HEK293 (cell line): ENCODE measurements around the gene STK24.
A peak's percentile ranks its signal among the peaks of the same experiment; 100 is the strongest.

Experiments used
- CTCF ChIA-PET: fragments of 350-600 bp; formaldehyde crosslinking; extraction: SDS; loops from one replicate; lab custom pipeline; 2021; ENCODE audit warnings: antibody characterized with exemption; lab: Yijun Ruan, JAX
- POLR2A ChIA-PET: fragments of 300-600 bp; formaldehyde crosslinking; extraction: SDS; loops from one replicate; lab custom pipeline; 2020; ENCODE audit warnings: antibody characterized with exemption, inconsistent platforms; lab: Yijun Ruan, JAX
- H3K27ac ChIP-seq: fragments of 200-500 bp; sonication (Bioruptor generic); 2 replicates; pipeline ENCODE4 v1.5.1; 2014; ENCODE audit warnings: low read depth, low read length, control low read depth, inconsistent platforms; ENCODE audit errors: extremely low read depth
- H3K36me3 ChIP-seq, 2 experiments: fragments of 200-500 bp in 1 of 2; sonication (Bioruptor generic) in 1 of 2; 1 replicate in 1 of 2; 2 replicates in 1 of 2; pipeline ENCODE4 v1.5.1; 2014 to 2017; ENCODE audit warnings: inconsistent platforms in 2 of 2, low read length in 2 of 2; ENCODE audit not compliant: control insufficient read depth in 2 of 2, insufficient read depth in 1 of 2
- H3K4me1 ChIP-seq: fragments of 200-500 bp; sonication (Bioruptor generic); 2 replicates; pipeline ENCODE4 v1.5.1; 2014; ENCODE audit warnings: mild to moderate bottlenecking, low read length, inconsistent platforms; ENCODE audit not compliant: control insufficient read depth, insufficient read depth
- H3K4me3 ChIP-seq: 2 replicates; pipeline ENCODE4 v1.5.1; 2011; ENCODE audit warnings: low read depth, mild to moderate bottlenecking, control low read depth, low read length, moderate library complexity
- H3K9me3 ChIP-seq: fragments of 200-500 bp; sonication (Bioruptor generic); 2 replicates; pipeline ENCODE4 v1.5.1; 2014; ENCODE audit warnings: low read depth, low read length, inconsistent platforms; ENCODE audit not compliant: control insufficient read depth, insufficient read depth
- BCL11B ChIP-seq: fragments of 450-650 bp; formaldehyde crosslinking; IDR thresholded peaks from 2 replicates; pipeline ENCODE4 v1.5.1; 2016; ENCODE audit warnings: low read depth, missing biosample characterization, missing genetic modification characterization
- EGR2 ChIP-seq: fragments of 450-650 bp; formaldehyde crosslinking; IDR thresholded peaks from 2 replicates; pipeline ENCODE4 v1.5.1; 2016; ENCODE audit warnings: low read depth, missing biosample characterization, missing genetic modification characterization
- MEIS1 ChIP-seq: sonication (generic); formaldehyde crosslinking; IDR thresholded peaks from 2 replicates; pipeline ENCODE4 v1.8.1; 2022; ENCODE audit warnings: missing genetic modification reagents, mild to moderate bottlenecking, borderline replicate concordance
- REPIN1 ChIP-seq: fragments of 450-650 bp; formaldehyde crosslinking; IDR thresholded peaks from 2 replicates; pipeline ENCODE4 v1.5.1; 2017; ENCODE audit warnings: missing biosample characterization, missing genetic modification characterization, low read depth
- SCRT1 ChIP-seq: fragments of 450-650 bp; formaldehyde crosslinking; IDR thresholded peaks from 2 replicates; pipeline ENCODE4 v1.5.1; 2016; ENCODE audit warnings: missing biosample characterization, missing genetic modification characterization, borderline replicate concordance
- SETDB1 ChIP-seq: IDR thresholded peaks from one replicate; pipeline ENCODE4 v1.6.1; 2017; ENCODE audit warnings: mild to moderate bottlenecking, low read length, moderate library complexity, mixed read lengths; ENCODE audit not compliant: insufficient read length
- TRIM28 ChIP-seq: IDR thresholded peaks from 2 replicates; pipeline ENCODE4 v1.6.1; 2011; ENCODE audit warnings: low read length, control low read depth, borderline replicate concordance
- WT1 ChIP-seq: fragments of 450-650 bp; formaldehyde crosslinking; IDR thresholded peaks from 2 replicates; pipeline ENCODE4 v1.5.1; 2016; ENCODE audit warnings: missing biosample characterization, missing genetic modification characterization
- ZNF138 ChIP-seq: fragments of 450-650 bp; formaldehyde crosslinking; IDR thresholded peaks from 2 replicates; pipeline ENCODE4 v1.5.1; 2016; ENCODE audit warnings: missing biosample characterization, missing genetic modification characterization, borderline replicate concordance
- ZNF140 ChIP-seq: fragments of 450-650 bp; formaldehyde crosslinking; IDR thresholded peaks from 2 replicates; pipeline ENCODE4 v1.5.1; 2016; ENCODE audit warnings: missing biosample characterization, missing genetic modification characterization
- ZNF175 ChIP-seq: fragments of 450-650 bp; formaldehyde crosslinking; IDR thresholded peaks from 2 replicates; pipeline ENCODE4 v1.5.1; 2016; ENCODE audit warnings: missing biosample characterization, missing genetic modification characterization
- ZNF2 ChIP-seq: fragments of 450-650 bp; formaldehyde crosslinking; IDR thresholded peaks from 2 replicates; pipeline ENCODE4 v1.5.1; 2016; ENCODE audit warnings: missing biosample characterization, missing genetic modification characterization
- ZNF211 ChIP-seq: fragments of 450-650 bp; formaldehyde crosslinking; IDR thresholded peaks from 2 replicates; pipeline ENCODE4 v1.5.1; 2016; ENCODE audit warnings: low read depth, missing biosample characterization, missing genetic modification characterization
- ZNF239 ChIP-seq: fragments of 450-650 bp; formaldehyde crosslinking; IDR thresholded peaks from 2 replicates; pipeline ENCODE4 v1.5.1; 2016; ENCODE audit warnings: missing biosample characterization, missing genetic modification characterization
- ZNF324 ChIP-seq: fragments of 450-650 bp; formaldehyde crosslinking; IDR thresholded peaks from 2 replicates; pipeline ENCODE4 v1.5.1; 2016; ENCODE audit warnings: missing biosample characterization, missing genetic modification characterization
- ZNF404 ChIP-seq: fragments of 450-650 bp; formaldehyde crosslinking; IDR thresholded peaks from 2 replicates; pipeline ENCODE4 v1.5.1; 2017; ENCODE audit warnings: missing biosample characterization, missing genetic modification characterization
- ZNF423 ChIP-seq: fragments of 450-650 bp; formaldehyde crosslinking; IDR thresholded peaks from 2 replicates; pipeline ENCODE4 v1.5.1; 2016; ENCODE audit warnings: missing biosample characterization, missing genetic modification characterization
- ZNF514 ChIP-seq: fragments of 450-650 bp; formaldehyde crosslinking; IDR thresholded peaks from 2 replicates; pipeline ENCODE4 v1.5.1; 2016; ENCODE audit warnings: missing biosample characterization, missing genetic modification characterization
- ZNF544 ChIP-seq: fragments of 450-650 bp; formaldehyde crosslinking; IDR thresholded peaks from 2 replicates; pipeline ENCODE4 v1.5.0; 2017; ENCODE audit warnings: missing biosample characterization, missing genetic modification characterization
- ZNF548 ChIP-seq: fragments of 450-650 bp; formaldehyde crosslinking; IDR thresholded peaks from 2 replicates; pipeline ENCODE4 v1.5.1; 2016; ENCODE audit warnings: missing biosample characterization, missing genetic modification characterization
- ZNF624 ChIP-seq: fragments of 450-650 bp; formaldehyde crosslinking; IDR thresholded peaks from 2 replicates; pipeline ENCODE4 v1.5.1; 2017; ENCODE audit warnings: missing biosample characterization, missing genetic modification characterization
- ZNF654 ChIP-seq: fragments of 450-650 bp; formaldehyde crosslinking; IDR thresholded peaks from 2 replicates; pipeline ENCODE4 v1.5.1; 2016; ENCODE audit warnings: low read depth, missing biosample characterization, missing genetic modification characterization
- ZNF660 ChIP-seq: fragments of 450-650 bp; IDR thresholded peaks from 2 replicates; pipeline ENCODE4 v1.5.1; 2018; ENCODE audit warnings: missing biosample characterization, mild to moderate bottlenecking, missing genetic modification characterization
- ZNF76 ChIP-seq: fragments of 450-650 bp; formaldehyde crosslinking; IDR thresholded peaks from 2 replicates; pipeline ENCODE4; 2016; ENCODE audit warnings: low read depth, missing biosample characterization, missing genetic modification characterization, borderline replicate concordance
- ZNF776 ChIP-seq: fragments of 450-650 bp; formaldehyde crosslinking; IDR thresholded peaks from 2 replicates; pipeline ENCODE4 v1.5.0; 2017; ENCODE audit warnings: missing biosample characterization, missing genetic modification characterization, borderline replicate concordance
- ZNF843 ChIP-seq: fragments of 450-650 bp; formaldehyde crosslinking; IDR thresholded peaks from 2 replicates; pipeline ENCODE4 v1.5.1; 2016; ENCODE audit warnings: missing biosample characterization, missing genetic modification characterization
- TF ChIP-seq, protein P1 (sequence below): fragments of 450-650 bp; formaldehyde crosslinking; IDR thresholded peaks from 2 replicates; pipeline ENCODE4 v1.5.1; 2016; ENCODE audit warnings: missing biosample characterization, missing genetic modification characterization
- TF ChIP-seq, protein P2 (sequence below): fragments of 450-650 bp; IDR thresholded peaks from 2 replicates; pipeline ENCODE4 v1.5.1; 2018; ENCODE audit warnings: missing biosample characterization, mild to moderate bottlenecking, missing genetic modification characterization
- TF ChIP-seq, protein P3 (sequence below): fragments of 450-650 bp; formaldehyde crosslinking; IDR thresholded peaks from 2 replicates; pipeline ENCODE4 v1.5.1; 2016; ENCODE audit warnings: missing biosample characterization, missing genetic modification characterization
- TF ChIP-seq, protein P4 (sequence below): fragments of 450-650 bp; formaldehyde crosslinking; IDR thresholded peaks from 2 replicates; pipeline ENCODE4 v1.5.1; 2017; ENCODE audit warnings: missing biosample characterization, mild to moderate bottlenecking, missing genetic modification characterization, moderate library complexity

The STK24 gene

DNA sequence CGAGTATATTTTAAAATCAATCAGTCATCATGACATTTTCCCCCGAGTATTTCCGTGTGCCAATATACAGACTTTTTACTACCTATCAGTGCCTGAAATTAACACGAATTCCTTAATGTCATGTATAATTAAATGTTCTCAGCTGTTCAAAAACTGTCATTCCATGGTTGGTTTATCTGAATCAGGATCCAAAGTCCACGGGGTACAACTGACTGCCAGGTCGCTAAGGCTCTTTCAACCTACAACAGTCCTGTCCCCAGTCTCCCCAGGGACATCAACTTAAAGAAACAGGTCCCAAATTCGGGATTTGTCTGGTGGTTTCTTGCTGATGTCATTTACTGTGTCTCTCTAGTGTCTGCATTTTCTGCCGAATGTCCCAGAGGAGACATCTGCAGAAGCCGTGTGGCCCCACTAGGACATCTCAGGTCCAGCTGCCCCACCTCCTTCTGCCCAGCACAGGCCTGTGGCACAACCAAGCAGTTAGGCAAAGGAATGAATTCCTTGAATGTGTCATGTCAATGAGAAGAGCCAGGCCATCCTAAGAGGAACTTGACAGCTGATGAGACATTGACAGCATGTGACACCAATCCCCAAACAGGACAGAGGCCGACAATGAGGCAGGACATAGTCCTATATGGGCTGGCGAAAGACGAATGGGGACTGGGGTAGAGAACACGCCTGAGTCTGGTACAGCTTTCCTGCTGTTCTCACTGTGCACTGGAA is 109.5 kb downstream of the STK24 start:
- CTCF ChIA-PET, result interaction anchor here (0.7 to 2.4 kb wide), 13 partner anchors 10 to 556 kb away, joined by 3 to 8 read pairs (median 4); no protein-coding TSS in a partner anchor
- Histone ChIP-seq H3K4me1 (no peaks in the 10 kb centered on the region), H3K4me3 (no peak overlapping the region), H3K9me3 (no peaks in the 10 kb centered on the region), H3K27ac (no peak overlapping the region), H3K36me3 (peaks cover 0 to 61% of the 10 kb centered on the region in 2 experiments; a peak in 1 of 3 replicates)
- TF ChIP-seq ZNF2 (tag by site-specific recombination), result no peak
- TF ChIP-seq ZNF404, result no peak
- TF ChIP-seq, protein P1, sequence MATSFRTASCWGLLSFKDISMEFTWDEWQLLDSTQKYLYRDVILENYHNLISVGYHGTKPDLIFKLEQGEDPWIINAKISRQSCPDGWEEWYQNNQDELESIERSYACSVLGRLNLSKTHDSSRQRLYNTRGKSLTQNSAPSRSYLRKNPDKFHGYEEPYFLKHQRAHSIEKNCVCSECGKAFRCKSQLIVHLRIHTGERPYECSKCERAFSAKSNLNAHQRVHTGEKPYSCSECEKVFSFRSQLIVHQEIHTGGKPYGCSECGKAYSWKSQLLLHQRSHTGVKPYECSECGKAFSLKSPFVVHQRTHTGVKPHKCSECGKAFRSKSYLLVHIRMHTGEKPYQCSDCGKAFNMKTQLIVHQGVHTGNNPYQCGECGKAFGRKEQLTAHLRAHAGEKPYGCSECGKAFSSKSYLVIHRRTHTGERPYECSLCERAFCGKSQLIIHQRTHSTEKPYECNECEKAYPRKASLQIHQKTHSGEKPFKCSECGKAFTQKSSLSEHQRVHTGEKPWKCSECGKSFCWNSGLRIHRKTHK, result no peak
- TF ChIP-seq, protein P2, sequence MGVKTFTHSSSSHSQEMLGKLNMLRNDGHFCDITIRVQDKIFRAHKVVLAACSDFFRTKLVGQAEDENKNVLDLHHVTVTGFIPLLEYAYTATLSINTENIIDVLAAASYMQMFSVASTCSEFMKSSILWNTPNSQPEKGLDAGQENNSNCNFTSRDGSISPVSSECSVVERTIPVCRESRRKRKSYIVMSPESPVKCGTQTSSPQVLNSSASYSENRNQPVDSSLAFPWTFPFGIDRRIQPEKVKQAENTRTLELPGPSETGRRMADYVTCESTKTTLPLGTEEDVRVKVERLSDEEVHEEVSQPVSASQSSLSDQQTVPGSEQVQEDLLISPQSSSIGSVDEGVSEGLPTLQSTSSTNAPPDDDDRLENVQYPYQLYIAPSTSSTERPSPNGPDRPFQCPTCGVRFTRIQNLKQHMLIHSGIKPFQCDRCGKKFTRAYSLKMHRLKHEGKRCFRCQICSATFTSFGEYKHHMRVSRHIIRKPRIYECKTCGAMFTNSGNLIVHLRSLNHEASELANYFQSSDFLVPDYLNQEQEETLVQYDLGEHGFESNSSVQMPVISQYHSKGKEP (tag by site-specific recombination), result no peak
- TF ChIP-seq, protein P3, sequence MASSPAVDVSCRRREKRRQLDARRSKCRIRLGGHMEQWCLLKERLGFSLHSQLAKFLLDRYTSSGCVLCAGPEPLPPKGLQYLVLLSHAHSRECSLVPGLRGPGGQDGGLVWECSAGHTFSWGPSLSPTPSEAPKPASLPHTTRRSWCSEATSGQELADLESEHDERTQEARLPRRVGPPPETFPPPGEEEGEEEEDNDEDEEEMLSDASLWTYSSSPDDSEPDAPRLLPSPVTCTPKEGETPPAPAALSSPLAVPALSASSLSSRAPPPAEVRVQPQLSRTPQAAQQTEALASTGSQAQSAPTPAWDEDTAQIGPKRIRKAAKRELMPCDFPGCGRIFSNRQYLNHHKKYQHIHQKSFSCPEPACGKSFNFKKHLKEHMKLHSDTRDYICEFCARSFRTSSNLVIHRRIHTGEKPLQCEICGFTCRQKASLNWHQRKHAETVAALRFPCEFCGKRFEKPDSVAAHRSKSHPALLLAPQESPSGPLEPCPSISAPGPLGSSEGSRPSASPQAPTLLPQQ, result no peak
- TF ChIP-seq MEIS1 (CRISPR knock-in tag), result no peak
- POLR2A ChIA-PET, result no interaction called here

DNA sequence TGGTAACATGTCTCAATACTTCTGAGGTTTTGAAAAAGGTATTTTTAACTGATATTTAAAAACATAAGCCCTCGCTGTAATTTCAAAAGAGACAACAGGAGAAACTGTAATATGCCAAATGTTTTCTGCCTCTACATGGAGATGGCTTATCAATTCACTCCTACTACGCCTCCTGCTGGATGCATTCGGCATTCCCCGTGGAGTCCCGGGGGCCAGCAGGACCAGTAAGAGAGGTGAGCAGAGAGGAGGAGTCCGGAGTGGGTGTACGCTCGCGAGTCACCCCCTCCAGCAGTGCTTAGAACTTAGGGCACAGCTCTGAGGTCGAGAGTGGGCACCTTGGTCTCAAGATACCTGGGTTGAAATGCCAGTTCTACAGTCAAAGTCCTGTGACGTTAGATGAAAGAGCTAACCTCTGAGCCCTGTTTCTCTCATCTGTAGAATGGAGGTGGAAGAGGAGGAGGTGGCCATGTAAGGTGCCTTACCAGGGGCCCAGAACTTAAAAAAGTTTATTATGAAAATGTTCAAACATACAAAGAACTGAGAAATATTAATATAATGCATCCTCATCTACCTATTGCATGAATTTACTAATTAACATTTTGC is 110.2 kb downstream of the STK24 start:
- Histone ChIP-seq H3K27ac (no peak overlapping the region), H3K36me3 (peaks cover 0 to 60% of the 10 kb centered on the region in 2 experiments; a peak in 1 of 3 replicates), H3K9me3 (no peaks in the 10 kb centered on the region), H3K4me3 (no peak overlapping the region), H3K4me1 (no peaks in the 10 kb centered on the region)
- POLR2A ChIA-PET, result no interaction called here
- CTCF ChIA-PET, result interaction anchor here (0.7 to 2.4 kb wide), 14 partner anchors 9 to 555 kb away, joined by 3 to 11 read pairs (median 4); no protein-coding TSS in a partner anchor
- TF ChIP-seq BCL11B (tag by site-specific recombination) (no peak), ZNF404 (no peak), ZNF76 (tag by site-specific recombination) (no peak), ZNF175 (tag by site-specific recombination) (no peak), SCRT1 (tag by site-specific recombination) (no peak), ZNF140 (tag by site-specific recombination) (no peak), EGR2 (tag by site-specific recombination) (0 out of 2 replicates have a peak, but pooled peaks have one; percentile 9), ZNF239 (tag by site-specific recombination) (no peak), ZNF843 (tag by site-specific recombination) (no peak), ZNF776 (no peak), REPIN1 (tag by site-specific recombination) (no peak), ZNF138 (tag by site-specific recombination) (no peak), WT1 (tag by site-specific recombination) (no peak), ZNF624 (tag by site-specific recombination) (no peak), ZNF211 (tag by site-specific recombination) (no peak), SETDB1 (no peak), ZNF548 (tag by site-specific recombination) (no peak), ZNF544 (tag by site-specific recombination) (no peak), TRIM28 (no peak), ZNF514 (tag by site-specific recombination) (no peak), ZNF423 (tag by site-specific recombination) (no peak), ZNF654 (peak; percentile 22; the same call in 1 of the 2 replicates), ZNF324 (tag by site-specific recombination) (no peak), ZNF660 (tag by site-specific recombination) (0 out of 2 replicates have a peak, but pooled peaks have one; percentile 30)
- TF ChIP-seq, protein P4, sequence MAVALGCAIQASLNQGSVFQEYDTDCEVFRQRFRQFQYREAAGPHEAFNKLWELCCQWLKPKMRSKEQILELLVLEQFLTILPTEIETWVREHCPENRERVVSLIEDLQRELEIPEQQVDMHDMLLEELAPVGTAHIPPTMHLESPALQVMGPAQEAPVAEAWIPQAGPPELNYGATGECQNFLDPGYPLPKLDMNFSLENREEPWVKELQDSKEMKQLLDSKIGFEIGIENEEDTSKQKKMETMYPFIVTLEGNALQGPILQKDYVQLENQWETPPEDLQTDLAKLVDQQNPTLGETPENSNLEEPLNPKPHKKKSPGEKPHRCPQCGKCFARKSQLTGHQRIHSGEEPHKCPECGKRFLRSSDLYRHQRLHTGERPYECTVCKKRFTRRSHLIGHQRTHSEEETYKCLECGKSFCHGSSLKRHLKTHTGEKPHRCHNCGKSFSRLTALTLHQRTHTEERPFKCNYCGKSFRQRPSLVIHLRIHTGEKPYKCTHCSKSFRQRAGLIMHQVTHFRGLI, result no peak
